Coronary artery (tissue), 2 donors: ENCODE measurements around the gene RNGTT.

Experiments
- DNase-seq: peaks from one replicate; pipeline ENCODE4 v3.0.0-alpha.2; 2017; ENCODE audit warnings: low spot score
- H3K27ac ChIP-seq, 2 donors: fragments of 200-600 bp; sonication (generic); one replicate each; pipeline ENCODE4 v1.5.1; 2016 to 2019
- H3K4me3 ChIP-seq: fragments of 200-600 bp; sonication (generic); 2 replicates; pipeline ENCODE4 v1.5.1; 2016; ENCODE audit warnings: mild to moderate bottlenecking, moderate library complexity
- TF ChIP-seq, protein P1 (sequence below): fragments of 200-600 bp; sonication (generic); IDR thresholded peaks from one replicate; pipeline ENCODE4 v1.5.1; 2019; ENCODE audit warnings: antibody characterized with exemption

RNGTT gene

DNA sequence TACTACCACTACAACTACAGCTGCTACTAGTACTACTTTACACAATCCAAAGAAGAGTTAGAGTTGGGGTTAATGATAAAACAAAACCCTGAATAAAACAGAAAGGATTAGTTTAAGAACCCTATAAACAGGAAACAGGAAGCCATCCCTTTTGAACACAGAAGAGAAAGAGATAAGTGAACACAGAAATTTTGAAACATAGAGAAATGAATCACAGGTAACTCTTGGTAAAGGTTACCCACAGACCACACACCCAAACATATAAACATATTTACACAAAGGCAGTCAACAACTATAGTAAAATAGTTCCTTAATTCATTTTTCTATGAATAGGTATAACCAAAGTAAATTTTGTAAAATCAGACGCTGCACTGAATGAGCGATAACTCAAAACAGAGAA, 98.1 kb downstream of the RNGTT start:
- TF ChIP-seq, protein P1, sequence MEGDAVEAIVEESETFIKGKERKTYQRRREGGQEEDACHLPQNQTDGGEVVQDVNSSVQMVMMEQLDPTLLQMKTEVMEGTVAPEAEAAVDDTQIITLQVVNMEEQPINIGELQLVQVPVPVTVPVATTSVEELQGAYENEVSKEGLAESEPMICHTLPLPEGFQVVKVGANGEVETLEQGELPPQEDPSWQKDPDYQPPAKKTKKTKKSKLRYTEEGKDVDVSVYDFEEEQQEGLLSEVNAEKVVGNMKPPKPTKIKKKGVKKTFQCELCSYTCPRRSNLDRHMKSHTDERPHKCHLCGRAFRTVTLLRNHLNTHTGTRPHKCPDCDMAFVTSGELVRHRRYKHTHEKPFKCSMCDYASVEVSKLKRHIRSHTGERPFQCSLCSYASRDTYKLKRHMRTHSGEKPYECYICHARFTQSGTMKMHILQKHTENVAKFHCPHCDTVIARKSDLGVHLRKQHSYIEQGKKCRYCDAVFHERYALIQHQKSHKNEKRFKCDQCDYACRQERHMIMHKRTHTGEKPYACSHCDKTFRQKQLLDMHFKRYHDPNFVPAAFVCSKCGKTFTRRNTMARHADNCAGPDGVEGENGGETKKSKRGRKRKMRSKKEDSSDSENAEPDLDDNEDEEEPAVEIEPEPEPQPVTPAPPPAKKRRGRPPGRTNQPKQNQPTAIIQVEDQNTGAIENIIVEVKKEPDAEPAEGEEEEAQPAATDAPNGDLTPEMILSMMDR, result no peak
- no peak for DNase-seq

DNA sequence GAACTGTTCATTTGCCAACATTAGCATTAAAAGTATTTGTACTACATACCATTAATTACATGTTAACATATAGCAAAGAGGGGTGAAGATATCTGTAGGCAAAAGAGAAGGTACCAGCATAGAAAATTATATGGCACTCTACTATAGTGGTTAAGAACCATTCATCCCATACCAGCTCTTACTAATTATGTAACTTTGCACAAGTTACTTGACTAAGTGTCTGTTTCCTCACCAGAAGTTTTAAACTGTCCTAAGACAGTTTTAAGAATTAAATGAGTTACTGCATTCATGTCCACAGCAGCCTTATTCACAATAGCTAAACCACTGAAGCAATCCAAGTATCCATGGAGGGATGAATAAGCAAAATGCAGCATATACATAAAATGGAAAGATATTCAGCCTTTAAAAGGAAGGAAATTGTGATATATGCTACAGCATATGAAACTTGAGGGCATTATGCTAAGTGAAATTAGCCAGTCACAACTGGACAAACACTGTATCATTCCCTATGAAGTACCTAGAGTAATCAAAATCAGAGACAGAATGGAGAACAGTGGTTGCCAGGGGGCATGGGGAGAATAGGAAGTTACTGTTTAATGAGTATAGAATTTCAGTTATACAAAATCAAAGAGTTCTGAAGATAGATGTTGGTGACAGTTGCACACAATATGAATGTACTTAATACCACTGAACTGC, 98.9 kb downstream of the RNGTT start:
- Histone ChIP-seq H3K4me3 (no peak overlapping the region), H3K27ac (no peak overlapping the region)
- DNase-seq, result no peak
- TF ChIP-seq, protein P1, result no peak

More for the DNA sequence above, 98.1 kb downstream of the RNGTT start:
- Histone ChIP-seq H3K27ac (no peak overlapping the region), H3K4me3 (no peak overlapping the region)

DNA sequence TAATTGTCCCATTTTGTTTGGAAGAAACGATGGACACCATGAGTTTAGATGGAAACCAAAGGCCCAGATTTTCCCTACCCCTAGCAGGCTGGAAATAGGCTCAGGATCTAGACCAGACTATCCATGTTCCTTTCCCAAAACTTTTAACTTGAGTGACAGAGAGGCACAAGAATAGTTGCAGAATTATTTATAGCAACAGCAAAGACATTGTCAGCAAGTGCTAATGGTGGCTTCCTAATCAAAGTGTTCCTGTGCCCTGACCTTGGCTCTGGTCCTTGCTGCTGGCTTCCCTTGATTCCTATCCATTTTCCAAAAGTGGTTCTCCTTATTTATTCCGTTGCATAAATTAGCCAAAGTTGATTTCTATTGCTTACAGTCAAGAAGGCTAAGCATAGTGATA, 103.1 kb downstream of the RNGTT start:
- DNase-seq, result no peak
- TF ChIP-seq, protein P1, result no peak
- H3K4me3 ChIP-seq, result no peak overlapping the region
- H3K27ac ChIP-seq, result no peak overlapping the region

DNA sequence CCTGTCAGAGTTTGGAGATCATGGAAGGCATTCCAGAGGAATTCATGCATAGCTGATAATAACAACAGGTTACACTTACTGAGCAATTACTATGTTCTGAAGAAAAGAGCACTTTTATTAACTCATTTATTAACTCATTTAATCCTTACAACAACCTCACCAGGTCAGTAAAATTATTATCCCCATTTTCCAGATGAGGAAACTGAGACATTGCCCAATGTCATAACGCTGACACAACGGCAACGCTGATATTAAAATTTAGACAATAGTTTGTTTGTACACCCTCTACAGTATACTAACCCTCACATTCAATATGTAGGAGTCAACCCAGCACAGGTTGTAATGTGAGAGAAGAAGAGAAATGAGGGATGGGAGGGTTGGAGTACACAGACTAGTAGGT, 105.0 kb downstream of the RNGTT start:
- no peak for DNase-seq
- TF ChIP-seq, protein P1, result no peak
- Histone ChIP-seq H3K4me3 (no peak overlapping the region), H3K27ac (no peak overlapping the region)

DNA sequence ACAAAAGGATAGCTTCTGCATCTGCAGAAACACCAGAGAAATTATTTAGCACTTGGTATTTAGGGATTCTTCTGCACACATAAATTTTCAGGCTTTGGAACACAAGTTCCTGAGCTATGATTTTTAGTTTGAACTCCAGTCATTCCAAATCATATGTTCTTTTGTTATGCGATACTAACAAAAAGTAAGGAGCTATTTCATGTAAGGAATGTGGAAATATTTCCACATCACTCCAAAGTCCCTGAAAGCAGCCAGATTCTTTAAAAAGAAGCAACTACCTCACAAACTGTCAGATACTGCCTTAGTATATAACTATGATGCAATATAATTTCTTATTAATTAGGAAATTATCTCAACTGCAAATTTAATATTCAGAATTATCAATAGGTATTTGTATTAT, 106.9 kb downstream of the RNGTT start:
- TF ChIP-seq, protein P1, result no peak
- no peak for DNase-seq
- no peak overlapping the region for H3K27ac ChIP-seq

DNA sequence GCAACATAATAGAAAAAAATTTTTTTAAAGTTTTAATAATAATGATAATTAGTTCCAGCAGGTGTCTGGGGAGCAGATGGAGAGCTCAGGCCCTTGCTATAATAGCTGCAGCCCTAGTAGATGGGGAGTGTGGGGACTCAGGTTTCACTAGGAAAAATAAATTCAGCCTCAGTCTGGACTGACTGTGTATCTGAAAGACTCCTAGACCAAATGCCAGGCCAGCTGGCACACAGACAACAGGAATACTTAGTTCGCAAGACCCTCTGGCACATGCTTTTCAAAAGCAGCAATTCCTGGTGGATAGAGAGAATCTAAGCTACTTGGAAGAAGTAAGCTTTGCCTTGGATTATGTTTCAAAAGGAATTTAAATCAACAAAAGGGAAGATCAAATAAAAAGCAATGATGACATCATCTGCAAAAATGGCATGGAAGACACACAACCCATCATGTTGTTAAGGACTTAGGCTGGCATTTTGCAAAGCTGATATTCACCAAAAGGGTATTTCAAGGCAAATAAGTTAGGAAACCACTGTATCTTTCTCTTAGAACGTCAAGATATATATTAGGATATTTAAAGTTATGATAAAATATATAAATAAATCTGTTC, 107.8 kb downstream of the RNGTT start:
- Histone ChIP-seq H3K4me3 (no peak overlapping the region), H3K27ac (no peak overlapping the region)
- TF ChIP-seq, protein P1, result no peak

More for the DNA sequence above, 106.9 kb downstream of the RNGTT start:
- no peak overlapping the region for H3K4me3 ChIP-seq

DNA sequence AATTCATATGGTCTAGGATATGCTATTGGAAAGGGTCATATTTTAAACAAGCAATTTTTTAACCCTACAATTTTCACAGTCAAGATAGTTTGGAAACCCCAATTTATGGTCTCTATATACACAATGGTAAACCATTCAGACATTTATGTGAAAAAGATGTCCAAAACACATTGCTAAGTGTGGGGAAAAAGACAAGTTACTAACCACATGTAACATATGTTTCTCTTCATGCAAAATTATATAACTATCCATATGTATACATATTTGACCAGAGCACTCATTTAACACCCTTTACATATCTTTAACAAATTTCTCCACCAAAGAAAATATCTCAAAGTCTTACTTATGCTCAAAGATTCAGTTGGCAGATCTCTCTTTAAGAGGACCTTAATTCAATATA, 110.6 kb downstream of the RNGTT start:
- TF ChIP-seq, protein P1, result no peak
- DNase-seq, result no peak
- H3K27ac ChIP-seq, result no peak overlapping the region
- no peak overlapping the region for H3K4me3 ChIP-seq

More for the DNA sequence above, 107.8 kb downstream of the RNGTT start:
- DNase-seq, result no peak
